HG03103 (cell line): ENCODE measurements around the gene SPATA33.
"Not testable (repeated sequence)": the region's sequence is repeated elsewhere in the genome, so short reads cannot be mapped to it uniquely, and the experiment has no call there.

Source experiments
- ATAC-seq: cut with Tn5 transposase; IDR thresholded peaks from one replicate; pipeline ENCODE4 v1.9.1; 2021; ENCODE audit warnings: low read depth; ENCODE audit not compliant: unreplicated experiment

SPATA33 gene

DNA sequence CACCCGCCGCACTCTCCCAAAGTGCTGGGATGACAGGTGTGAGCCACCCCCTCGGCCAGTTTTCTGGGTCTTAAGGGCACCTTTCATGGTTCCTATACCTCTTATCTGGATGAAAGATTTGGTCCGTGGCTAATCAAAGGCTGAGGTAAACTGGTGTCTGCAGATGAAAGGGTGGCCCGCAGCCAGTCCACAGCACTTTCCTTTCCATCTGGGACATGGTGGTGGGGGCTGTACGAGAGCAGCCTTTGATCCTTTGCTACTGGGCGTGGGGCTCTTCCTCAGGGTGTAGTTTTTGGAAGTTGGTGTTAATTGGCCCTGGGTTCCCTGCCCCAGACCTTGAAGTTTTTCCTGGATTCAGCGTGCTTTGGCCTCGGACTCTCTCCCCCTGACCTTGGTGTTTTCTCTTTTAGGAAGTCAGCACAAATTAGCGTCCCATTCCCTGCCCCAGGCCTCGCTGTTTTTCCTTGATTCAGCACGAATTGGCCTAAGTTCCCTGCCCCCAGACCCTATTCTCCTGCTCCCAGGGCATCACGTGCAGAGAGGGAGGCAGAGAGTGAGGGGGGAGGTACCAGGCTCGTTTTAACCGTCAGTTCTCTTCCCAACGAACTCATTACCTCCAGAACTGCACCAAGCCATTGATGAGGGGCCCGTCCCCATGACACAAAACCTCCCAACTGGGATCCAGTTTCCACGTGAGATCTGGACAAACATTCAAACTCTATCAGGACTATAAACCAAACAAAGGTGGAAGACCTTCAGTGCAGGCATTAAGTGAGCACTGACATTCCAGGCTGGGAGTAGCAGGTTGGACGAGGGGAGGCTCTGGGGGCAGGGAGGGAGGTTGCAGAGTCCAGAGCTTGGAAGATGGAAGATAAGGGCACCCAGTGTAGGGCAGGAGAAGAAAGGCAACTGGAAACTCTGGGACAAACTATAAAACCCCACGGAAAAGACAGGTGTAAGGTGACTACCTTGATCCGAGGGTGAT, 32.6 kb upstream of the SPATA33 start:
- ATAC-seq = no peak

DNA sequence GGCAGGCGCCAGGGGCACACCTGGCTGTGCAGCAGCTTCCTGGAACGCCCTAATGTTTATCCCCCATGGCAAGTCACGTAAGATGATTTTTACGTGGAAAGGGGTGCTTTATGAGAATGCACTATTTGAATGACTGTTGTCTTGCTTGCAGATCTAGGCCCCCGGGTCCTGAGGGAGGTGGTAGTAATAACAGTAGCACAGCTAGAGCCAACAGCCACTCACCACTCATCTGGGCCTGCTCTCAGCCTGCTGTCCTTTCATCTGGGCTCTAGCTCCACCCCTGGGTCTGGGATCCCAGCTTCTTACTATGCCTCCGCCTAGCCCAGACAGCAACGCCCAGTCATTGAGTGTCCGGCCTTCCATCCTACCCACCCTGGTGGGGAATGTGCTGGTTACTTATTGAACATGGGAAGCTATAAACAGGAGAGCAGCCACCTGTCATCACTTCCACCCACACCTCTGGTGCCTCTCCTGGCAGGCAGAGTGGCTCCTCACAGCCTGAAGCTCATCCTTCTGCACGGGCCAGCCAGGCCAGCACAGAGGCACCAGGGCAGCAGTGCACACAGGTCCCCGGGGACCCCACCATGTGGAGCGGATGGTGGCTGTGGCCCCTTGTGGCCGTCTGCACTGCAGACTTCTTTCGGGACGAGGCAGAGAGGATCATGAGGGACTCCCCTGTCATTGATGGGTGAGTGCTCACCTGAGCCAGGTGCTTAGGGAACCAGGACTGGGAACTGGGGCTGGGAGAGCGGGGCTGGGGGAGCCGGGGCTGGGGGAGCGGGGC, 27.6 kb upstream of the SPATA33 start:
- no peak for ATAC-seq

DNA sequence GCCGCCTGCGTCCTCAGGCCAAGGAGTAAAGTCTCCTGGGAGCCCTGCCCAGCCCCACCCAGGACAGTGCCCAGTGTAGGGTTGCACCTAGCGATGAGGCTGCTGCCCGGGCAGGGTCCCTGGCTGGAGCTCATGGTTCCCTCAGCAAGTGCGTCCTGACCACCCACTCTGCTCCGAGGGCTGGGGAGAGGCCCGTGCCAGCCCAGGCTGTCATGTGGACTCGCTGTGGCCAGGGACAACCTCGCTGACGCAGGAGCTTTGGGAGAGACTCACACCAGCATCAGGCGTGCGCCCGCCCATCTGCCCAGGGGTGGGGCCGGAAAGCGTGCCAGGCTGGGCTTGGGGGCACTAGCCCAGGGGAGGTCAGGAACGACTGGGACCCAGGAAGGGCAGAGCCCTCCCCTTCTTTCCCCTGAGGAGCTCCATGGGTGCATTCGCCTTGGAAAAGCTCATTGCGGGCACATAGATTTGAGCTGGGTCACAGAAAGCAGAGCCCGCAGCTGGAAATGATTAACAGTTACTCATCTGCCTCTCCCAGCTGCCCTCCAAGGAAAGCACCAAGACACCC, 24.5 kb upstream of the SPATA33 start:
- no peak for ATAC-seq

DNA sequence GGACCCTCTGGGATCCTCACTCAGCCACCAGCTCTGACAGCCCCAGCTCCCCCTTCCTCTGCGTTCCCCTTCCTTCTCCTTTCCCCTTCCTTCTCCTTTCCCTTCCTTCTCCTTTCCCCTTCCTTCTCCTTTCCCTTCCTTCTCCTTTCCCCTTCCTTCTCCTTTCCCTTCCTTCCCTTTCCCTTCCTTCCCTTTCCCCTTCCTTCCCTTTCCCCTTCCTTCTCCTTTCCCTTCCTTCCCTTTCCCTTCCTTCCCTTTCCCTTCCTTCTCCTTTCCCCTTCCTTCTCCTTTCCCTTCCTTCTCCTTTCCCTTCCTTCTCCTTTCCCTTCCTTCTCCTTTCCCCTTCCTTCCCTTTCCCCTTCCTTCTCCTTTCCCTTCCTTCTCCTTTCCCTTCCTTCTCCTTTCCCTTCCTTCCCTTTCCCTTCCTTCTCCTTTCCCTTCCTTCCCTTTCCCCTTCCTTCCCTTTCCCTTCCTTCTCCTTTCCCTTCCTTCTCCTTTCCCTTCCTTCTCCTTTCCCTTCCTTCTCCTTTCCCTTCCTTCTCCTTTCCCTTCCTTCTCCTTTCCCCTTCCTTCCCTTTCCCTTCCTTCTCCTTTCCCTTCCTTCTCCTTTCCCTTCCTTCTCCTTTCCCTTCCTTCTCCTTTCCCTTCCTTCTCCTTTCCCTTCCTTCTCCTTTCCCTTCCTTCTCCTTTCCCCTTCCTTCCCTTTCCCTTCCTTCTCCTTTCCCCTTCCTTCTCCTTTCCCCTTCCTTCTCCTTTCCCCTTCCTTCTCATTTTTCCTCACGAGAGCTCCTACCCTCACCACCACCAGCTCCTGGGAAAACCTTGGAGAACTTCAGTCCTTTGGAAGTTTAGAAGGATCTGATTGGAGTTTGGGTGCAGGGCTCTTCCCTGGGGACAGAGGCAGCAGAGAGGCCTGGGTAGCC, 22.9 kb upstream of the SPATA33 start:
- not testable (repeated sequence) for ATAC-seq

- no peak for ATAC-seq
Observed at GRCh38 chr16:89636663-89637062, 21.0 kb upstream of the SPATA33 start.

GRCh38 chr16:89637379-89637778, 20.3 kb upstream of the SPATA33 start:
- no peak for ATAC-seq

DNA sequence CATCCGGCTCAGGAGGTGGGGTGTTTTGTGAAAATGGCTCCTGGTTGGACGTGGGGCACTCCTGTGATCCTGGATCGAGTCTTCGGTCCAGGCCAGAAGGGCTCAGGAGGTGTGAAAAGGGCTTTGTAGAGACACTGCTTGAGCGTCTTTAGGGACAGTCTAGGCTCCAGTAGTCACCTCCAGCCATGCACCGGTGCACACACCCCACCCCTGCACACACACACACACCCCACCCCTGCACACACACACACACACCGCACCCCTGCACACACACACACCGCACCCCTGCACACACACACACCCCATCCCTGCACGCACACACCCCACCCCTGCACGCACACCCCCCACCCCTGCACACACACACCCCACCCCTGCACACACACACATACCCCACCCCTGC, 19.2 kb upstream of the SPATA33 start:
- no peak for ATAC-seq

GRCh38 chr16:89639385-89639784, 18.3 kb upstream of the SPATA33 start:
- no peak for ATAC-seq

GRCh38 chr16:89641458-89642119, 16.0 kb upstream of the SPATA33 start:
- no peak for ATAC-seq

- no peak for ATAC-seq
Observed at GRCh38 chr16:89642574-89642973, 15.1 kb upstream of the SPATA33 start.

DNA sequence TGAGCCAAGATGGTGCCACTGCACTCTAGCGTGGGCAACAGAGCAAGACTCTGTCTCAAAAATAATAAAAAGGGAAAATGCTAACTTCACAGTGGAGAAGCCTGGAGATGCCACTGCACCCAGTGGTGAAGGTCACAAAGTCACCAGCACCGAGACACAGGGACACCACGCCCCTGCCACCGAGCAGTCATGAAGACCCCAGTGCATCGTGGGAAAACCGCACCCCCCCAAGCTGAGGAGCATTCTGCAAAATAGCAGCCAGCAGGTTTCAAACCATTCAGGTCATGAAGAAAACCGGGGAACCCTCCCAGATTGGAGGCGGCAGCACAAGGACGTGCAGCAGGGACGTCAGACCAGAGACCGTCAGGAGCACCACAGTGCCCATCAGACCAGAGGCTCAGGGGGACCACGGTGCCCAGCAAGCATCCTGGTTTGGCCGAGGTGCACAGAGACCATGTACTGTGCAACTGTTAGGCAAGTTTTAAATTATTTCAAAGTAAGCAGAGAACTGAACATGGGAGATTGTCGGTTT, 13.8 kb upstream of the SPATA33 start:
- ATAC-seq = no peak

DNA sequence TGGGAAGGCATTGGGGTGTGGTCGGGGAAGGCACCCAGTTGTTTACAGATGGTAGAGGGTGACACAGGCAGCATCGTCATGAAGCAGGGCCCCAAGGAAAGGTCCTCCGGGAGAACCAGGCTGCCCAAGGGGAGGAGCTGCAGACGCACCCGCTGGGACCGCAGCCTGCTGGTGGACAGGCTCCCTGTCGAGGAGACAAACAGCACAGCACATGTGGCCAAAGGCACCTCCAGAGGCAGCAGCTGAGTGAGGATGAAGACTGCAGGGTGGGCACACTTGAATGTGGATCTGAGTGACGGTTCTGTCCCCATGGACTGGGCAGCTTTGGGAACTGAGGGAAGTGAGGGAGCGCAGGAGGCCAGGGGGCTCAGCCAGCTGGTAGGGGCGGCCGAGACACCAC, 12.5 kb upstream of the SPATA33 start:
- ATAC-seq = no peak

DNA sequence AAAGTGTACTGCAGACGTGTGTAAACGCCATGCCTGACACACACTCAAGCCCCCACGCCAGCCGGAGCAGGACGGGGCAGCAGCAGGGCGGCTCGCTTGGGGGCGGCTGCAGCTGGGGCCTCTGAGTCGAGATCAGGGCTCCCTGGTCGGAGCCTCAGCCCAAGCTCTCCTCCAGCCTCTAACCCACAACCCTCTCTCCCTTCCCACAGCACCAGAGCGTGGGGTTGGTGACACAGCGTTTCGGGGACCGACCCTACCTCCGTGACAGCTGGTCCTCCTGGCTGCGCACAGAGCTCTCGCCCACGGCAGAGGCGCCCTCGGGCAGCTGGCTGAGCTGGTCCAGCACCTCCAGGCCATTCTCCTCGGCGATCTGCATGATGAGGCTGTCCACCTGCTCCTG, 11.4 kb upstream of the SPATA33 start:
- no peak for ATAC-seq

- ATAC-seq = no peak
Observed at GRCh38 chr16:89646906-89647305, 10.7 kb upstream of the SPATA33 start.

GRCh38 chr16:89651584-89651983, 6.1 kb upstream of the SPATA33 start:
- ATAC-seq = no peak

DNA sequence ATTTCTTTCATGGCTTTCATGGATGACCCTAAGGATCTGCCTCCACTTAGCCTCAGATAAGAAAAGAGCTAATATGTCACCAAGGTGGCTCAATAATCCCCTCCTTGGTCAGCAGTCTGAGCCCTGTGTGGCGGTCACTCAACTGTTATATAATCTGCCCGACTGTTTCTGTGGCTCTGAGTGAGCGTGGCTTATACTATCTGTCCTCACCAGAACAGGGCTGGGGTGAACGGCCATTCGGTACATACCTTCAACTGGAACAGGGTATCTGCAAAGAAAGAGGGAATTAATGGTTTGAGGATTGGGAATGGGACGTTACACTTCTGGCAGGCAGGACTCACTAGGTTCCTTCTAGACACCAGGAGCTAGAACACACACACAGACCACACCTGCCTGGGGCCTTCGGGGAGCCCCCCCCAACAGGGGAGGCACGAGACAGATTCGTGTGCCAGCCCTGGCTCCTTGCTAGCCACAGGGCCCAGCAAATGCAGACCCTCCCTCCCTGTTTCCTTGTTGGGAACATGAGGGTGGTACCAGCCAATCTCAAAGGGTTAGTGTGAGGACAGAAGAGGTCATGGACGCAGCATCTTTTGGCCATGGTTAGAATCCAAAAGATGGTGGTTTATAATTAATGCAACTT, 3.9 kb upstream of the SPATA33 start:
- ATAC-seq = no peak

DNA sequence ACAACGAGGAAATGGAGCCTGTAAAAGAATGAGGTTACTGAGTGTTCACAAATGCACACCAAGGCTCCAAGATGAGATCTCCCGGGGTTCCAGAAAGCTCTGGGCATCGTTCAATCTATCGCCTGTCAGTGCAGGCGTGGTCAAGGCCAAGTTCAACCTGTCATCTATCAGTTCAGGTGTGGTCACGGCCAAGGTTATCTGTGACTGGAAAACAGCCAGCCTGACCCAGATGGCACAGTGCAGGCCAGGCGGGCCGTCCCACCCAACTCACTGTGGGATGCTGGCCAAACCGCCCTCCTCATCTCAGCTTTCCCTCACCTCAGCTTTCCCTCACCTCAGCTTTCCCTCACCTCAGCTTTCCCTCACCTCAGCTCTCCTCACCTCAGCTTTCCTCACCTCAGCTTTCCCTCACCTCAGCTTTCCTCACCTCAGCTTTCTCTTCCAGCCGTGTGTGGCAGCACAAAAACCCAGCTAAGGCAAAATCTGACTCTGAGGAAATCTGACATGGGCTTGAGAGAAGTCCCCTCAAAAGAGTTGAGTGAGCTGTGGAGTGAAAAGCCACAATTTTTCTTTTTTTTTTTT, 2.5 kb upstream of the SPATA33 start:
- no peak for ATAC-seq

GRCh38 chr16:89656435-89657121, 1.1 kb upstream of the SPATA33 start:
- no peak for ATAC-seq
